SJSA1 (cell line): Measurements from ENCODE around the gene SCARB1. TPM values are rescaled to one million over a fixed set of nuclear protein-coding genes. Genes with fewer than 3 reads are reported as not detected.

Source experiments
- DNase-seq, 2 experiments: peaks; one replicate each; pipeline ENCODE4 v3.0.0-alpha.2; 2015 to 2020; ENCODE audit warnings: low spot score in 2 of 2, low read depth in 1 of 2
- H3K27ac ChIP-seq: fragments of 250-450 bp; sonication (Bioruptor Pico); 2 replicates; pipeline ENCODE4 v1.5.1; 2020; ENCODE audit warnings: mild to moderate bottlenecking, moderate library complexity
- H3K27me3 ChIP-seq: fragments of 250-450 bp; sonication (Bioruptor Pico); replicated peaks from 2 replicates; pipeline ENCODE4 v1.5.1; 2020; ENCODE audit warnings: mild to moderate bottlenecking, moderate library complexity
- H3K36me3 ChIP-seq: fragments of 250-450 bp; sonication (Bioruptor Pico); 2 replicates; pipeline ENCODE4 v1.5.1; 2020; ENCODE audit warnings: mild to moderate bottlenecking
- H3K4me1 ChIP-seq: fragments of 250-450 bp; sonication (Bioruptor Pico); replicated peaks from 2 replicates; pipeline ENCODE4 v1.6.1; 2021; ENCODE audit warnings: mild to moderate bottlenecking
- H3K4me3 ChIP-seq: fragments of 250-450 bp; sonication (Bioruptor Pico); 2 replicates; pipeline ENCODE4 v1.5.1; 2020; ENCODE audit warnings: mild to moderate bottlenecking
- H3K9me3 ChIP-seq: fragments of 250-450 bp; sonication (Bioruptor Pico); replicated peaks from 2 replicates; pipeline ENCODE4 v1.5.1; 2020; ENCODE audit warnings: mild to moderate bottlenecking
- total RNA-seq: library from RNA; depleted of rRNA; stranded (reverse); fragments of >200 nt; shearing (Covaris generic); gene quantifications from 2 replicates; pipeline ENCODE4 v1.2.3, GENCODE V29; 2014

The SCARB1 gene
- total RNA-seq, 1 experiment from 2014 or later, result 12.4 TPM

DNA sequence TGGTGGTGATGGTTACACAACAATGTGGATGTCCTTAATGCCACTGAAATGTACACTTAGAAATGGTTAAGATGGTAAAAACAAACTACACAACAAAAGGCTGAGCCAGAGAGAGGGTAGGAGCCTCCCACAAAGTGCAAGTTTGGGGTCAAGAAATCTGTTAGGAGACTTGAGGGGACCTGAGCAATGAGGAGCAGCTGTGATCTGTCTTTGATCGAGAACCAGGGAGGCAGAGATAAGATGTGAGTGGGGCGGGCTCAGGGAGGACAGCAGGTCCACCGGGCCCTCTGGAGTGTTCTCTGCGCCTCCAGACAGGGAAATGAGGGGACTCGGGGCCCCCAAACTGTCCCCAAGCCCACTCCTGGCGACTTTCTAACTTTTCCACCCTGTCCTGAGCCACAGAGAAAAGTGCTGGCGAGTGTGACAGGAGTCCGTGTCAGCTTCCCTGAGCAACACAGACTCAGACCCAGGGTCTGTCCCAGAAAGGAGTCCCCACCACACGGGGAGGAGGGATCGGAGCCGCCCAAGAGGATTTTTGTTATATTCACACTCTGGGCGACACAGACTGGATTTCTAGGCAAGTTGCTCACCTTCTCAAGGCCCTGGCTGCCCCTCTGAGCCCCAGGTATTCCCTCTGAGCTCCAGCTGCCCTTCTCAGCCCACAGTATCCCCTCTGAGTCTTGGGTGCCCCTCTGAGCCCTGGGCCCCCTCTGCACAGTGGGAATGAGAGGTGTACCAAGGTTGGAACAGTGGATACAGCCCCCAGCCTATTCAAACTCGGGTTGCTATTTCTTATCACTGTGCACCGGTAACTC lies 11.5 kb upstream of the SCARB1 start:
- H3K27ac ChIP-seq, result no peak overlapping the region
- H3K4me3 ChIP-seq, result no peak overlapping the region
- no peaks in the 10 kb centered on the region for H3K36me3 ChIP-seq
- no peaks in the 10 kb centered on the region for H3K4me1 ChIP-seq
- DNase-seq, result no peak
- H3K27me3 ChIP-seq, result no peaks in the 10 kb centered on the region
- H3K9me3 ChIP-seq, result no peaks in the 10 kb centered on the region

DNA sequence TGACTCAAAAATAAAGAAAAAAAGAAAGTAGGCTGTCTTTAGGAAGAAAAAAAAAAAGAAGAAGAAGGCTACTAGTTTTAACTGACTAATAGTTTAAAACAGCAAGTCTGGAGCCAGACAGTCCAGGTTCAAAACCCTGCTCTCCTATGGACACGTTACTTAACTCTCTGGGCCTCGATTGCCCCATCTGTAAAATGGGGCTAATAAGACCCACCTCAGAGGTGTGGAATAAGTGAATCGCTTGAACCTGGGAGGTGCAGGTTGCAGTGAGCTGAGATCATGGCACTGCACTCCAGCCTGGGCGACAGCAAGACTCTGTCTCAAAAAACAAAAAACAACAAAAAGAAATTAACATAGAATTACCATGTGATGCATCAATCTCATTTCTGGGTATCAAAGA lies 10.5 kb upstream of the SCARB1 start:
- Histone ChIP-seq H3K9me3 (no peaks in the 10 kb centered on the region), H3K4me3 (no peak overlapping the region), H3K36me3 (no peaks in the 10 kb centered on the region), H3K27me3 (no peaks in the 10 kb centered on the region), H3K27ac (no peak overlapping the region), H3K4me1 (no peaks in the 10 kb centered on the region)
- DNase-seq, result no peak

DNA sequence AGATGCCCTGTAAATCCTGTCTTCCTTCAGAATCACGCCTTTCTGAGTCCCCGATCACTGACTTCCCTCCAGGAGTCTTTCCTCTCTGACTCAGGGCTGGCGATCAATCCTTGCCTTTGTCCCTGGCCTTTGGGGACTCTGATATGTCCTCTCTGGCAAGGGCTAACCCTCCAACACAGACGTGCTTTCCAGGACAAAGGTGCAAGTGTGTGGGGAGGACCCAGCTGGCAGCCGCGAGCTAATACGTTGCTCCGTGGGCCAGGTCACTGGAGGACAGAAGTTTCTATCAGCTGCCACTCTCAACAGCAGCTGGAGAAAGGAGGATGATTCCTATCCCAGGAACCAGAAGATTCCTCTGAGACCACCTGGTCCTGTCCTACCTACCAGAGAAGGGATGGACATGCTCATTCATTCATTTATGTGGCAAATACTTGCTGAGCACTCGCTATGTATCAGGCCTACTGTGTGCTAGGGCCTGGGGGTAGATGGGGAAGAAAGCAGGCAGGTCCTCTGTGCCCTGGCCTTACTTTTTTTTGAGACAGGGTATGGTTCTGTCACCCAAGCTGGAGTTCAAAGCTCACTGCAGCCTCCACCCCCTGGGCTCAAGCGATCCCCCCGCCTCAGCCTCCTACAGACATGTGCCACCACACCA lies 8.5 kb upstream of the SCARB1 start:
- Histone ChIP-seq H3K36me3 (no peaks in the 10 kb centered on the region), H3K4me3 (no peak overlapping the region), H3K9me3 (no peaks in the 10 kb centered on the region), H3K27ac (no peak overlapping the region), H3K27me3 (no peaks in the 10 kb centered on the region), H3K4me1 (peaks cover 4% of the 10 kb centered on the region)
- DNase-seq, result no peak

- no peak overlapping the region for H3K27ac ChIP-seq
- H3K4me1 ChIP-seq, result peaks cover 5% of the 10 kb centered on the region
- DNase-seq, result no peak
- no peak overlapping the region for H3K4me3 ChIP-seq
- no peaks in the 10 kb centered on the region for H3K36me3 ChIP-seq
- H3K9me3 ChIP-seq, result no peaks in the 10 kb centered on the region
- no peaks in the 10 kb centered on the region for H3K27me3 ChIP-seq
Observed at GRCh38 chr12:124871297-124871696, 7.6 kb upstream of the SCARB1 start.

- DNase-seq, result no peak
- Histone ChIP-seq H3K27ac (no peak overlapping the region), H3K36me3 (no peaks in the 10 kb centered on the region), H3K4me1 (peaks cover 5% of the 10 kb centered on the region), H3K4me3 (no peak overlapping the region), H3K9me3 (no peaks in the 10 kb centered on the region), H3K27me3 (no peaks in the 10 kb centered on the region)
Observed at GRCh38 chr12:124870515-124870914, 6.9 kb upstream of the SCARB1 start.

GRCh38 chr12:124869059-124869665 lies 5.5 kb upstream of the SCARB1 start:
- no peak for DNase-seq
- H3K4me3 ChIP-seq, result no peak overlapping the region
- no peaks in the 10 kb centered on the region for H3K27me3 ChIP-seq
- H3K27ac ChIP-seq, result no peak overlapping the region
- H3K36me3 ChIP-seq, result no peaks in the 10 kb centered on the region
- peaks cover 9% of the 10 kb centered on the region for H3K4me1 ChIP-seq
- no peaks in the 10 kb centered on the region for H3K9me3 ChIP-seq

- no peaks in the 10 kb centered on the region for H3K27me3 ChIP-seq
- H3K4me3 ChIP-seq, result no peak overlapping the region
- H3K27ac ChIP-seq, result no peak overlapping the region
- no peak for DNase-seq
- no peaks in the 10 kb centered on the region for H3K36me3 ChIP-seq
- H3K9me3 ChIP-seq, result no peaks in the 10 kb centered on the region; the same call in 1 of the 2 replicates
- H3K4me1 ChIP-seq, result peaks cover 14% of the 10 kb centered on the region
Observed at GRCh38 chr12:124868252-124869058, 4.8 kb upstream of the SCARB1 start.

DNA sequence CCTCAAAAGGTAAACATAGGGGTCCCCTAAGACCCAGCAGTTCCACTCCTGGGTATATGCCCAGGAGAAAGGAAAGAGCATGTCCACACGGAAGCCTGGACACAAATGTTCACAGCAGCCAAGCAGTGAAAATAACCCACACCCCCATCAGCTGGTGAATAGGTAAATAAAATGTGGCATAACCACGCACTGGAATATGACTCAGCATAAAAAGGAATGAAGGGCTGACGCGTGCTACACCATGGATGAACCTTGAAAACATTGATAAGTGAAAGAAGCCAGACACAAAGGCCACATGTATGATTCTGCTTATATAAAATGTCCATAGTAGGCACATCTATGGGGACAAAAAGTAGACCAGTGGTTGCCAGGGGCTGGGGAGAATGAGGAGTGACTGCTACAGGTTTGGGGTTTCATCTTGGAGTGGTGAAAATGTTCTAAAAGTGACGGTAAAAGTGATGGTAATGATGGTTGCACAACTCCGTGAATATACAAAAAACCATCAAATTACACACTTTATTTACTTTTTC lies 3.8 kb upstream of the SCARB1 start:
- peak in 1 of 2 experiments; percentile 26 for DNase-seq
- Histone ChIP-seq H3K4me3 (no peak overlapping the region), H3K4me1 (peaks cover 24% of the 10 kb centered on the region), H3K36me3 (no peaks in the 10 kb centered on the region), H3K27ac (no peak overlapping the region; the same call in 1 of the 2 replicates), H3K9me3 (no peaks in the 10 kb centered on the region; the same call in 1 of the 2 replicates), H3K27me3 (no peaks in the 10 kb centered on the region)

DNA sequence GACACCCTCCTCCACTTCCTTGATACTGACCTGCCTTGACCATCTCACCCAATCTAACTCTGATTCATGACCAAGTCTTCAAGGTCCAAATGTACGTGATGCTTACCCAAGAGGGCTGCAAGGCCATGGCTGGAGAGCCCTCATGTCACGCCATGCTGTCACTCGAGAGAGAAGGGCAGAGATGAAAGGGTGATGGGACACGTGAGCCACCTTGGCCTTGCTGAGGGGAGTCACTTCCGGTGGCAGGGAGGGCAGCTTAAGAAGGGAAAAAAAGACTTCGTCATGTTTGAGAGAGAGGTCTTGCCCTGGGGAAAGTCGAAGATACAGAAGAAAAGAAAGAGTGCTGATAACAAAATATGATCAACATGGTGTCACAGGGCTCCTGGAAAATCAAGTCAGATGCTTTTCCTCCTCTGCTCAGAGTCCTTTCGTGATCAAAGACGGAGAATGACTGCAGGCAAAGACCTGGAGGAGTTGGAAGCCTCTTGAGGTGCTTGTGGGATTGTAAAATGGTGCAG lies 3.3 kb upstream of the SCARB1 start:
- Histone ChIP-seq H3K9me3 (no peaks in the 10 kb centered on the region; the same call in 1 of the 2 replicates), H3K27me3 (no peaks in the 10 kb centered on the region), H3K36me3 (no peaks in the 10 kb centered on the region), H3K4me1 (peaks cover 28% of the 10 kb centered on the region), H3K27ac (no peak overlapping the region), H3K4me3 (no peak overlapping the region)
- DNase-seq, result no peak

DNA sequence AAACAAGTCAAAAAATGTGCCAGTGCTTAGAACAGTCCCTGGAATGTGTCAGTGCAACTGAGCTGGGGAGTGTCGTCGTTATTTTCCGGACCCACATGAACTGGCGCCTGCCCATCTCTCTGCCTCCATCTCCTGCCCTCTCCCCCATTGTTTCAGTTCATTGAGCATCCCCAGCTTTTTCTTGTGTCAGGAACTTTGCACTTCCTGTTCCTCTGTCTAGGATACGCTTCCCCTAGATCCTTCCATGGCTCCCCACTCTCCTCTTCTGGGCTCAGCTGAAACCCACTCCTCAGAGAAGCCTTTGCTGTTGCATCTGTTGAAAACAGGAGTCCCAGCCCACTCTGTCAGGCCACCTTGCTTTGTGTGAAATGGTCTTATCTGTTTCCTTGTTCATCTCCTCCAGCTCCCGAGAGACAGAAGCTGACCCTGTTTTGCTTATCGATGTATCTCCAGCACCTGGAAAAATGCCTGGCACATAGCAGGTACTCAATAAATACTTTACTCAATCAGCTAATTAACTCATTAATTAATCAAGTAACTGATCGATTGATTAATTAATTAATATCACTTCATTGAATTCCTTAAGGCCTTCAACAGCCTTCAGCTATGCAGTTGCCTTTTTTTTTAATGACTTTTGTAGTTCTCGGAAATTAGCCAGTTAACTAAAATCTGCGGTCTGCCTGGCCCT lies 2.7 kb upstream of the SCARB1 start:
- no peaks in the 10 kb centered on the region for H3K36me3 ChIP-seq
- peaks cover 28% of the 10 kb centered on the region for H3K4me1 ChIP-seq
- no peak overlapping the region for H3K27ac ChIP-seq
- H3K9me3 ChIP-seq, result no peaks in the 10 kb centered on the region; the same call in 1 of the 2 replicates
- no peak overlapping the region for H3K4me3 ChIP-seq
- H3K27me3 ChIP-seq, result no peaks in the 10 kb centered on the region
- DNase-seq, result no peak

DNA sequence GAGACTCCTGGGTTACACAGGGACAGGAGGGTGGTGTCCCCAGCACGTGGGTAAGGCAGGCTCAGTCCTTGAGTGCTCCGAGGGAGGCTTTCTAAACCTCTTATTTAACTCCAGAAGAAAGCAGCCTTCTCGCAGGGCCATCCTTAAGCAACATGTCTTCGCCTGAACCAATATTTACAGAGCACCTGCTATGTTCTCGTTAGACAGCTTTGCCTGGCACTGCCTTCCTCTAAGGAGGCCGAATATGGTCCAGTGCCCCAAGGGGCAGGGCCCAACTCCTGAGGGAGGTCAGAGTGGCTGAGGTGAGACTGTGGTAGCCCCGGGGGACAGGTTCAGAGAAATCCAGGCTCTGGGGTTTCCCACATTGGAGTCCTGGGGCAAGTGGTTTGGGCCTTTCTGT lies 2.1 kb upstream of the SCARB1 start:
- no peak overlapping the region for H3K4me3 ChIP-seq

GRCh38 chr12:124864326-124864752 lies 675 bp upstream of the SCARB1 start:
- Histone ChIP-seq H3K4me3 (peak overlapping the region; percentile 68), H3K27me3 (no peaks in the 10 kb centered on the region), H3K27ac (peak overlapping the region; percentile 66), H3K9me3 (no peaks in the 10 kb centered on the region; the same call in 1 of the 2 replicates), H3K36me3 (no peaks in the 10 kb centered on the region), H3K4me1 (peaks cover 28% of the 10 kb centered on the region)
- no peak for DNase-seq

More for the DNA sequence above, 2.1 kb upstream of the SCARB1 start:
- no peaks in the 10 kb centered on the region for H3K27me3 ChIP-seq
- H3K4me1 ChIP-seq, result peaks cover 28% of the 10 kb centered on the region
- no peak for DNase-seq
- no peaks in the 10 kb centered on the region; the same call in 1 of the 2 replicates for H3K9me3 ChIP-seq
- H3K27ac ChIP-seq, result no peak overlapping the region
- H3K36me3 ChIP-seq, result no peaks in the 10 kb centered on the region
